KOPT-K1 (cell line): ENCODE measurements around the gene LDLRAD4.
A peak's percentile ranks its signal among the peaks of the same experiment; 100 is the strongest.

Experiments used
- H3K27ac ChIP-seq: fragments of 200-600 bp; sonication (generic); 2 replicates; pipeline ENCODE4 v1.5.1; 2016; ENCODE audit warnings: antibody characterized with exemption, mild to moderate bottlenecking, low read depth, low read length; ENCODE audit not compliant: poor library complexity, severe bottlenecking
- H3K36me3 ChIP-seq: fragments of 200-600 bp; sonication (generic); 2 replicates; pipeline ENCODE4 v1.5.1; 2017; ENCODE audit warnings: antibody characterized with exemption, mild to moderate bottlenecking, low read length, moderate library complexity; ENCODE audit not compliant: insufficient read depth
- H3K9me3 ChIP-seq: fragments of 200-600 bp; sonication (generic); 2 replicates; pipeline ENCODE4 v1.5.1; 2017; ENCODE audit warnings: antibody characterized with exemption, low read length, mild to moderate bottlenecking; ENCODE audit not compliant: insufficient read depth, poor library complexity, severe bottlenecking

LDLRAD4 gene

GRCh38 chr18:13620818-13621445 is 402.4 kb downstream of the LDLRAD4 start:
- H3K27ac ChIP-seq = peak overlapping the region; percentile 1
- H3K36me3 ChIP-seq = peaks cover 94% of the 10 kb centered on the region
- no peaks in the 10 kb centered on the region for H3K9me3 ChIP-seq

- Histone ChIP-seq H3K27ac (no peak overlapping the region), H3K36me3 (peaks cover 94% of the 10 kb centered on the region), H3K9me3 (no peaks in the 10 kb centered on the region)
Measured at GRCh38 chr18:13621446-13621849, 402.9 kb downstream of the LDLRAD4 start.

- no peak overlapping the region for H3K27ac ChIP-seq
- H3K36me3 ChIP-seq = peaks cover 94% of the 10 kb centered on the region
- no peaks in the 10 kb centered on the region for H3K9me3 ChIP-seq
Measured at GRCh38 chr18:13621886-13622619, 403.5 kb downstream of the LDLRAD4 start.

GRCh38 chr18:13622751-13623150 is 404.2 kb downstream of the LDLRAD4 start:
- Histone ChIP-seq H3K9me3 (no peaks in the 10 kb centered on the region), H3K36me3 (peaks cover 96% of the 10 kb centered on the region), H3K27ac (no peak overlapping the region)

- peaks cover 96% of the 10 kb centered on the region for H3K36me3 ChIP-seq
- no peaks in the 10 kb centered on the region for H3K9me3 ChIP-seq
- H3K27ac ChIP-seq = no peak overlapping the region
Measured at GRCh38 chr18:13623348-13623747, 404.8 kb downstream of the LDLRAD4 start.

GRCh38 chr18:13623871-13624270 is 405.3 kb downstream of the LDLRAD4 start:
- Histone ChIP-seq H3K27ac (peak overlapping the region; percentile 29), H3K36me3 (peaks cover 96% of the 10 kb centered on the region), H3K9me3 (no peaks in the 10 kb centered on the region)

- H3K36me3 ChIP-seq = peaks cover 98% of the 10 kb centered on the region
- no peaks in the 10 kb centered on the region for H3K9me3 ChIP-seq
- peak overlapping the region; percentile 29 for H3K27ac ChIP-seq
Measured at GRCh38 chr18:13624563-13625237, 406.1 kb downstream of the LDLRAD4 start.

GRCh38 chr18:13625355-13625754 is 406.8 kb downstream of the LDLRAD4 start:
- no peaks in the 10 kb centered on the region for H3K9me3 ChIP-seq

GRCh38 chr18:13625843-13626543 is 407.4 kb downstream of the LDLRAD4 start:
- peak overlapping the region; percentile 47 for H3K27ac ChIP-seq
- peaks cover 98% of the 10 kb centered on the region for H3K36me3 ChIP-seq
- peaks cover 4% of the 10 kb centered on the region for H3K9me3 ChIP-seq

More at GRCh38 chr18:13625355-13625754, 406.8 kb downstream of the LDLRAD4 start:
- peak overlapping the region; percentile 29 for H3K27ac ChIP-seq
- H3K36me3 ChIP-seq = peaks cover 98% of the 10 kb centered on the region

GRCh38 chr18:13626544-13626908 is 408.0 kb downstream of the LDLRAD4 start:
- Histone ChIP-seq H3K9me3 (peaks cover 10% of the 10 kb centered on the region), H3K27ac (peak overlapping the region; percentile 47), H3K36me3 (peaks cover 98% of the 10 kb centered on the region)

- Histone ChIP-seq H3K27ac (peak overlapping the region; percentile 45), H3K9me3 (peaks cover 21% of the 10 kb centered on the region), H3K36me3 (peaks cover 98% of the 10 kb centered on the region)
Measured at GRCh38 chr18:13627639-13628038, 409.1 kb downstream of the LDLRAD4 start.

GRCh38 chr18:13628211-13628610 is 409.7 kb downstream of the LDLRAD4 start:
- Histone ChIP-seq H3K9me3 (peaks cover 27% of the 10 kb centered on the region), H3K36me3 (peaks cover 98% of the 10 kb centered on the region), H3K27ac (peak overlapping the region; percentile 45)

- Histone ChIP-seq H3K27ac (peak overlapping the region; percentile 45), H3K9me3 (peaks cover 34% of the 10 kb centered on the region), H3K36me3 (peaks cover 98% of the 10 kb centered on the region)
Measured at GRCh38 chr18:13629841-13630715, 411.5 kb downstream of the LDLRAD4 start.

GRCh38 chr18:13630716-13631268 is 412.2 kb downstream of the LDLRAD4 start:
- Histone ChIP-seq H3K27ac (no peak overlapping the region), H3K36me3 (peaks cover 99% of the 10 kb centered on the region)

More at GRCh38 chr18:13630716-13631268, 412.2 kb downstream of the LDLRAD4 start:
- peaks cover 34% of the 10 kb centered on the region for H3K9me3 ChIP-seq
